ENCODE measurements around the gene ACADVL. TPM values are rescaled to one million over a fixed set of nuclear protein-coding genes. Genes with fewer than 3 reads are reported as not detected.
A peak's percentile ranks its signal among the peaks of the same experiment; 100 is the strongest.

The ACADVL gene
- total RNA-seq, 2 donors from 2014 or later, result 495 to 517 TPM

- Mint-ChIP-seq H3K4me3 (peak overlapping the region; percentile 87), H3K36me3 (ENCODE audit: low read depth) (peaks cover 96% of the 10 kb centered on the region), H3K27me3 (no peaks in the 10 kb centered on the region), H3K9me3 (no peaks in the 10 kb centered on the region), H3K27ac (peak overlapping the region; percentile 88), H3K4me1 (peaks cover 41% of the 10 kb centered on the region)
- ATAC-seq (replicated peaks), result no peak
Measured at GRCh38 chr17:7233701-7234082, 14.0 kb downstream of the ACADVL start.

- Mint-ChIP-seq H3K27ac (peak within 1 kb of the TSS; percentile 88), H3K36me3 (ENCODE audit: low read depth) (peaks cover 96% of the 10 kb centered on the region), H3K27me3 (no peaks in the 10 kb centered on the region), H3K9me3 (no peaks in the 10 kb centered on the region), H3K4me1 (peaks cover 41% of the 10 kb centered on the region), H3K4me3 (peak within 1 kb of the TSS; percentile 87)
- ATAC-seq (replicated peaks), result peak; percentile 59
Measured at GRCh38 chr17:7234083-7234951, 14.6 kb downstream of the ACADVL start, which contains the start of gene DVL2. TSS of gene DVL2 (minus strand) at chr17:7234517. CDS start at chr17:7234262, 255 bp downstream.

GRCh38 chr17:7235693-7236665, 16.2 kb downstream of the ACADVL start:
- H3K4me3 Mint-ChIP-seq, result peak overlapping the region; percentile 87
- H3K27me3 Mint-ChIP-seq, result no peaks in the 10 kb centered on the region
- H3K27ac Mint-ChIP-seq, result peak overlapping the region; percentile 88
- H3K36me3 Mint-ChIP-seq (ENCODE audit: low read depth), result peaks cover 96% of the 10 kb centered on the region
- H3K4me1 Mint-ChIP-seq, result peaks cover 49% of the 10 kb centered on the region
- no peaks in the 10 kb centered on the region for H3K9me3 Mint-ChIP-seq
- ATAC-seq (replicated peaks), result no peak

GRCh38 chr17:7236808-7237207, 17.1 kb downstream of the ACADVL start:
- peaks cover 96% of the 10 kb centered on the region for H3K36me3 Mint-ChIP-seq (ENCODE audit: low read depth)
- ATAC-seq (replicated peaks), result no peak
- H3K4me3 Mint-ChIP-seq, result peak overlapping the region; percentile 87
- peaks cover 52% of the 10 kb centered on the region for H3K4me1 Mint-ChIP-seq
- peak overlapping the region; percentile 41 for H3K27ac Mint-ChIP-seq
- no peaks in the 10 kb centered on the region for H3K27me3 Mint-ChIP-seq
- H3K9me3 Mint-ChIP-seq, result no peaks in the 10 kb centered on the region

GRCh38 chr17:7237266-7237760, 17.6 kb downstream of the ACADVL start:
- Mint-ChIP-seq H3K27ac (peak overlapping the region; percentile 41), H3K4me3 (peak overlapping the region; percentile 87), H3K4me1 (peaks cover 47% of the 10 kb centered on the region), H3K9me3 (no peaks in the 10 kb centered on the region), H3K27me3 (no peaks in the 10 kb centered on the region), H3K36me3 (ENCODE audit: low read depth) (peaks cover 96% of the 10 kb centered on the region)
- ATAC-seq (replicated peaks), result no peak

- peak overlapping the region; percentile 93 for H3K27ac Mint-ChIP-seq
- peaks cover 50% of the 10 kb centered on the region for H3K4me1 Mint-ChIP-seq
- peaks cover 99% of the 10 kb centered on the region for H3K36me3 Mint-ChIP-seq (ENCODE audit: low read depth)
- H3K27me3 Mint-ChIP-seq, result no peaks in the 10 kb centered on the region
- H3K9me3 Mint-ChIP-seq, result no peaks in the 10 kb centered on the region
- ATAC-seq (replicated peaks), result peak; percentile 26
- H3K4me3 Mint-ChIP-seq, result peak overlapping the region; percentile 87
Measured at GRCh38 chr17:7237761-7238419, 18.2 kb downstream of the ACADVL start.

GRCh38 chr17:7238420-7239090, 18.8 kb downstream of the ACADVL start:
- H3K27ac Mint-ChIP-seq, result peak overlapping the region; percentile 93
- H3K4me1 Mint-ChIP-seq, result peaks cover 50% of the 10 kb centered on the region
- peaks cover 99% of the 10 kb centered on the region for H3K36me3 Mint-ChIP-seq (ENCODE audit: low read depth)
- H3K4me3 Mint-ChIP-seq, result peak overlapping the region; percentile 87
- H3K27me3 Mint-ChIP-seq, result no peaks in the 10 kb centered on the region
- no peak for ATAC-seq (replicated peaks)
- no peaks in the 10 kb centered on the region for H3K9me3 Mint-ChIP-seq

GRCh38 chr17:7239091-7240027, 19.6 kb downstream of the ACADVL start, which contains the start of gene PHF23:
TSS of gene PHF23 (minus strand) at chr17:7239457. CDS start at chr17:7239279, 178 bp downstream.
- Mint-ChIP-seq H3K9me3 (no peaks in the 10 kb centered on the region), H3K4me3 (peak within 1 kb of the TSS; percentile 87), H3K4me1 (peaks cover 50% of the 10 kb centered on the region), H3K27ac (peak within 1 kb of the TSS; percentile 93), H3K36me3 (ENCODE audit: low read depth) (peaks cover 98% of the 10 kb centered on the region), H3K27me3 (no peaks in the 10 kb centered on the region)
- peak; percentile 71 for ATAC-seq (replicated peaks)

- Mint-ChIP-seq H3K4me1 (peaks cover 44% of the 10 kb centered on the region), H3K27ac (peak overlapping the region; percentile 93), H3K9me3 (no peaks in the 10 kb centered on the region), H3K36me3 (ENCODE audit: low read depth) (peaks cover 96% of the 10 kb centered on the region), H3K27me3 (no peaks in the 10 kb centered on the region), H3K4me3 (peak overlapping the region; percentile 87)
- no peak for ATAC-seq (replicated peaks)
Measured at GRCh38 chr17:7240375-7240774, 20.6 kb downstream of the ACADVL start.

GRCh38 chr17:7241090-7241733, 21.5 kb downstream of the ACADVL start:
- no peaks in the 10 kb centered on the region for H3K9me3 Mint-ChIP-seq
- H3K36me3 Mint-ChIP-seq (ENCODE audit: low read depth), result peaks cover 96% of the 10 kb centered on the region

GRCh38 chr17:7241783-7242716, 22.3 kb downstream of the ACADVL start, which contains the start of gene GABARAP:
TSS of gene GABARAP (minus strand) at chr17:7242449. CDS start at chr17:7242330, 119 bp downstream.
- Mint-ChIP-seq H3K9me3 (no peaks in the 10 kb centered on the region), H3K4me1 (peaks cover 35% of the 10 kb centered on the region), H3K4me3 (peak within 1 kb of the TSS; percentile 87), H3K27me3 (no peaks in the 10 kb centered on the region), H3K36me3 (ENCODE audit: low read depth) (peaks cover 96% of the 10 kb centered on the region), H3K27ac (peak within 1 kb of the TSS; percentile 93)
- peak; percentile 39 for ATAC-seq (replicated peaks)

More at GRCh38 chr17:7241090-7241733, 21.5 kb downstream of the ACADVL start:
- Mint-ChIP-seq H3K27ac (peak overlapping the region; percentile 93), H3K4me1 (peaks cover 35% of the 10 kb centered on the region), H3K4me3 (peak overlapping the region; percentile 87), H3K27me3 (no peaks in the 10 kb centered on the region)
- no peak for ATAC-seq (replicated peaks)
